BE2C (cell line): Measurements from ENCODE around the gene NCAN.

Experiments used
- DNase-seq: peaks from one replicate; pipeline ENCODE4 v3.0.0-alpha.2; 2020
- H3K27me3 ChIP-seq: fragments of 250-450 bp; sonication (Bioruptor Pico); 2 replicates; pipeline ENCODE4 v1.5.1; 2020; ENCODE audit warnings: mild to moderate bottlenecking
- H3K36me3 ChIP-seq: fragments of 250-450 bp; sonication (Bioruptor Pico); 2 replicates; pipeline ENCODE4 v1.5.1; 2020; ENCODE audit warnings: mild to moderate bottlenecking
- H3K4me1 ChIP-seq: fragments of 250-450 bp; sonication (Bioruptor Pico); 2 replicates; pipeline ENCODE4 v1.5.1; 2020
- H3K4me3 ChIP-seq: 2 replicates; pipeline ENCODE4 v1.5.1; 2011; ENCODE audit warnings: low read depth, low read length
- H3K9me3 ChIP-seq: fragments of 250-450 bp; sonication (Bioruptor Pico); 2 replicates; pipeline ENCODE4 v1.5.1; 2020
- TF ChIP-seq, protein P1 (sequence below): IDR thresholded peaks from 2 replicates; pipeline ENCODE4 v1.5.1; 2012; ENCODE audit warnings: mild to moderate bottlenecking, low read depth, low read length

NCAN gene

GRCh38 chr19:19212916-19213315 lies 1.2 kb downstream of the NCAN start:
- no peak for DNase-seq
- no peak overlapping the region for H3K4me3 ChIP-seq
- H3K4me1 ChIP-seq = no peaks in the 10 kb centered on the region
- H3K27me3 ChIP-seq = peaks cover 29% of the 10 kb centered on the region
- TF ChIP-seq, protein P1, sequence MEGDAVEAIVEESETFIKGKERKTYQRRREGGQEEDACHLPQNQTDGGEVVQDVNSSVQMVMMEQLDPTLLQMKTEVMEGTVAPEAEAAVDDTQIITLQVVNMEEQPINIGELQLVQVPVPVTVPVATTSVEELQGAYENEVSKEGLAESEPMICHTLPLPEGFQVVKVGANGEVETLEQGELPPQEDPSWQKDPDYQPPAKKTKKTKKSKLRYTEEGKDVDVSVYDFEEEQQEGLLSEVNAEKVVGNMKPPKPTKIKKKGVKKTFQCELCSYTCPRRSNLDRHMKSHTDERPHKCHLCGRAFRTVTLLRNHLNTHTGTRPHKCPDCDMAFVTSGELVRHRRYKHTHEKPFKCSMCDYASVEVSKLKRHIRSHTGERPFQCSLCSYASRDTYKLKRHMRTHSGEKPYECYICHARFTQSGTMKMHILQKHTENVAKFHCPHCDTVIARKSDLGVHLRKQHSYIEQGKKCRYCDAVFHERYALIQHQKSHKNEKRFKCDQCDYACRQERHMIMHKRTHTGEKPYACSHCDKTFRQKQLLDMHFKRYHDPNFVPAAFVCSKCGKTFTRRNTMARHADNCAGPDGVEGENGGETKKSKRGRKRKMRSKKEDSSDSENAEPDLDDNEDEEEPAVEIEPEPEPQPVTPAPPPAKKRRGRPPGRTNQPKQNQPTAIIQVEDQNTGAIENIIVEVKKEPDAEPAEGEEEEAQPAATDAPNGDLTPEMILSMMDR = no peak
- H3K9me3 ChIP-seq = no peaks in the 10 kb centered on the region; the same call in 1 of the 2 replicates
- H3K36me3 ChIP-seq = no peaks in the 10 kb centered on the region

DNA sequence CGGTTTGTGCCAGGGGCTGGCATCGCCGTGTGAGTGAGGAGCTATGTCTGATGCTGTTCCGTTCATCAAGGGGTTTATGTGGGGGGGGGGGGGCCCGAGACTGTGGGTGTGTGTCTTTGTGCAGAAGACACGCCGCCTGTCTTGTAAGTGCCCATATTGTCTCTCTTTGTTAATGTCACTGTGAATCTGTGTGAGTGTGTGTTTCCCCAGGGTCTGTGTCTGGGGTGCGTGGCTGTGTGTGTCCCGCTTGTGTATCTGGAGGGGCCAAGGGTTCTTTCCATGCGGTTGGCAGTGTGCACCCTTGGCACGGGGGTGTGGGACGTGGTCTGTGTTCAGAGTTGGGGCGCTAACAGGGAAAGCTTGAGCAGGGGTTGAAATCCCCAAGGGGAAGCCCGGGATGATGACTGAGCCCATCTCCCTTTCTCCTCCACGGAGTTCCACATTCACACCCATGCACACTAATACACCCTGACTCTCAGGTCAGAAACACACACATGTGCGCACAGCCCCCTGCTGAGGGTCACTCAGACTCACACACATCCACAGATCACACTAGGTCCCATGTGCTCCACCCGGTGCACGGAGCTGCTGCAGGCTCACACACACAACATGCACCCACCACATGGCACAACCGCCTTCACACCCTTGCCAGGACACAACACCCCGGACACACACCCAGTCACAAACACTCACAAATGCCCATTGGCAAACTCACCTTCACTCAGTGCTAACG lies 1.8 kb downstream of the NCAN start:
- Histone ChIP-seq H3K9me3 (no peaks in the 10 kb centered on the region; the same call in 1 of the 2 replicates), H3K4me3 (no peak overlapping the region), H3K36me3 (no peaks in the 10 kb centered on the region), H3K27me3 (peaks cover 29% of the 10 kb centered on the region), H3K4me1 (no peaks in the 10 kb centered on the region)
- TF ChIP-seq, protein P1 = no peak
- DNase-seq = no peak

- DNase-seq = no peak
- Histone ChIP-seq H3K27me3 (peaks cover 29% of the 10 kb centered on the region), H3K4me1 (no peaks in the 10 kb centered on the region), H3K4me3 (no peak overlapping the region), H3K9me3 (no peaks in the 10 kb centered on the region; the same call in 1 of the 2 replicates), H3K36me3 (no peaks in the 10 kb centered on the region)
- TF ChIP-seq, protein P1 = no peak
Observed at GRCh38 chr19:19214159-19214490, 2.4 kb downstream of the NCAN start.

DNA sequence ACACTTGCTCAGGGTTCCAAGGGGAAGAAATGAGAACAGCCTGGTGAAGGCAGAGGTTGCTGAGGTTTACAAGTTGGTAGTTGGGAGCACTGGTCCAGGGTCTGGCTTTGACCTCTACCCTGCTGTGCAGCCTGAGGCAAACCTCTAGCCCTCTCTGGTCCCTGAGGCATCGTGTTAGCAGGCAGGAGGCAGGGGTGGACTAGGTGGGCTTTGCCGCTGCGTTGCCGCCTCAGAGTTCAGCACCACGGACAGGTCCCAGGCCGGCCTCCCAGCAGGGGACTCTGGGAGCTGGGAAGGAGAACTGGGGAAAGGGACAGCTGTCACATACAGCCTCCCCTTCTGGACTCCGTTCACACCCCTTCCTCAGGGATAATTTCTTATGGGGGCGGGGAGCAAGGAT lies 3.1 kb downstream of the NCAN start:
- Histone ChIP-seq H3K4me1 (no peaks in the 10 kb centered on the region), H3K4me3 (no peak overlapping the region), H3K9me3 (no peaks in the 10 kb centered on the region; the same call in 1 of the 2 replicates), H3K27me3 (peaks cover 29% of the 10 kb centered on the region), H3K36me3 (no peaks in the 10 kb centered on the region)
- TF ChIP-seq, protein P1 = no peak
- no peak for DNase-seq

- Histone ChIP-seq H3K4me3 (no peak overlapping the region), H3K4me1 (no peaks in the 10 kb centered on the region), H3K36me3 (no peaks in the 10 kb centered on the region), H3K9me3 (no peaks in the 10 kb centered on the region; the same call in 1 of the 2 replicates), H3K27me3 (peaks cover 29% of the 10 kb centered on the region)
- DNase-seq = no peak
- TF ChIP-seq, protein P1 = no peak
Observed at GRCh38 chr19:19215792-19216191, 4.0 kb downstream of the NCAN start.

DNA sequence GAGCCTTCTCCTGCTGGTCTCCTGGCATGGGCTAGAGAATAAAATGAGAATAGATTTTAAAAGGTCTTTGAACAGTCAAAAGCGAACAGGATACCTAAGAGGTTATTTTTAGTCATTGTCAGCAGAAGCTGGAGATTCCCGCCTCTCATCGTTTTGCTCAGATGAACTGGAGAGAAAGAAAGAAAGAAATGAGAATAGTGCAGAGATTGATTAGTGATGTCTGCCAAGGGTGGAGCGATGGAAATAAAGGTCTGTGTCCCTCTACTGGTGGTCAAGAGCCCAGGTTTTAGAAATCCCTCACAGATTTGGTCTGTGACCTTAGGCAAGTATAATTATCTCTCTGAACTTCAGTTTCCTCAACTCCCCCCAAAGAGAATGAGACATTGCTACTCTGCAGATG lies 5.3 kb downstream of the NCAN start:
- no peak for DNase-seq
- H3K4me1 ChIP-seq = no peaks in the 10 kb centered on the region
- H3K27me3 ChIP-seq = peaks cover 19% of the 10 kb centered on the region
- no peaks in the 10 kb centered on the region for H3K36me3 ChIP-seq
- TF ChIP-seq, protein P1 = peak; percentile 34
- no peaks in the 10 kb centered on the region; the same call in 1 of the 2 replicates for H3K9me3 ChIP-seq
- no peak overlapping the region for H3K4me3 ChIP-seq
